HG02610 (cell line): Measurements from ENCODE around the gene CLIC6.

Experiments used
- ATAC-seq: cut with Tn5 transposase; IDR thresholded peaks from one replicate; pipeline ENCODE4 v1.9.1; 2021; ENCODE audit warnings: mild to moderate bottlenecking, moderate library complexity; ENCODE audit not compliant: unreplicated experiment

CLIC6 gene

GRCh38 chr21:34724131-34724856 is 55.5 kb downstream of the CLIC6 start:
- no peak for ATAC-seq

DNA sequence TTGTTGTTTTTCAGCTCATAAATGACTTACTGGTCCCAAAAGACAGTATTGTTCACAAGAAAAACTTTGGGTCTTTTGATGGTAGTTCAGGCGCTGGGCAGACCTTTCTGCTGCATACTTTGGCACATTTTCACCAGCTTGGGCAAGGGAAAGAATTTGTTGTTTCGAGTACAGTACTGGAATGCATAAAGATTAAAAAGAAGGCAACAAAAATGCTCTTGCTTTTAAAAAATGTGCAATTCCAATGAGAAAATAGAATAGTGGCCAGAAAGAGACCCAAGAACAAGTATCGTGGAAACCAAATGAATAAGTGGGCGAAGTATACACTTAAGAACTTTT is 56.0 kb downstream of the CLIC6 start:
- ATAC-seq: no peak

GRCh38 chr21:34726627-34727337 is 58.0 kb downstream of the CLIC6 start:
- ATAC-seq: no peak

DNA sequence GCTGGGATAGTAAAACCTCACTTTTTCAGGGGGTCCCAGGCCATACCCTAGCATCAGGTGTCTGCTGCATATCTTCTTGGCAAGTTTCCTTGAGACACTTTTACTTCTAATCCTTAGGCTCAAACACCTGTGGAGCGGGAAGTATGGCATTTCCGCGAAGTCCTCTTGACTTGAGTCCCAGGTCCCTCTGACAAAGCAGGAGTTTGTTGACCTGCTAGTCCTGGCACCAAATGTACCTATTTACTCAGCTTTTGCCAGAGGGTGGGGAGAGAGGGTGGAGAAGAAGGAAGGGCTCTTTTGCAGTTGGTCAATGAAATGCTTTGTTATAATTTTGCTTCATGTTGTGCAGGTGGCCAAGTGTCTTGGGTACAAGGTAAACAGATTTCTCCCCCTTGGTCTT is 59.7 kb downstream of the CLIC6 start:
- ATAC-seq: no peak

DNA sequence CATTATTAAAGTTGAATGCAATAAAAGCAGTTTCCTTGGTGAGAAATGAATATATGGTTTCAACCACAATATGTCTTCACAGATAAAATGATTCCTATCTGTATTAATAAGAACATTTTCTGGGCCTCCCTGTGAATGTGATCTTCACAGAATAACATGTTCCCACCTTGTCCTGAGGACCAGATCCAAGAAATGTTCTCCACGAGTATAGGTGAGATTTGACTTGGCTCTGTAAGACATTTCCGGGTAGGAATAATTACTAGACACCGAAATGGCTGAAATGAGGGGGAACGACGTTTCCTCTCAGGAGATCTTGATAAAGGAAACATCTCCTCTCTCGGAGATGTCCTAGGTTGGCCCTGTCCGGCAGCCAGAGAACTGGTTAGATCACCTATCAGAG is 61.4 kb downstream of the CLIC6 start:
- no peak for ATAC-seq

GRCh38 chr21:34730756-34731445 is 62.1 kb downstream of the CLIC6 start:
- ATAC-seq: no peak

- ATAC-seq: no peak
These were observed 63.6 kb downstream of the CLIC6 start for GRCh38 chr21:34732388-34732821.

- ATAC-seq: no peak
These were observed 65.1 kb downstream of the CLIC6 start for GRCh38 chr21:34733852-34734251.

DNA sequence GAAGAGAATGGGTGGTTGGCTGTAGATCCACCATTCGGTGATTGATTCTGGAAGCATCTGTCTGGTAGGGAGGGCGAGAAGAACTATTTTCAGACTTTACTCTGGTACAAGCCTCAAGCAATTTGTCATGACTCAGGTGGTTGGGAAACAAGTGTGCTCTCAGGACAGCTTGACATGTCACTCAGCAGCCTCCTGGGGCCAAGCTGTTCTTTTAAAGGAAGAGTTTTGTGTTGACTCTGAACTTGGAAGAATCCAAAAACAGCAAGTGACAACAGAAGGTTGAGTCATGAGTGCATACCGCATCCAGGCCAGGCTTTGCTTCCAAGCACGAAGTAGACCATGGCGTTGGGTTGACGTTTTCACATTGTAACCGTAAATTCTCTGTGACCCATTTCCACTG is 65.9 kb downstream of the CLIC6 start:
- ATAC-seq: no peak

DNA sequence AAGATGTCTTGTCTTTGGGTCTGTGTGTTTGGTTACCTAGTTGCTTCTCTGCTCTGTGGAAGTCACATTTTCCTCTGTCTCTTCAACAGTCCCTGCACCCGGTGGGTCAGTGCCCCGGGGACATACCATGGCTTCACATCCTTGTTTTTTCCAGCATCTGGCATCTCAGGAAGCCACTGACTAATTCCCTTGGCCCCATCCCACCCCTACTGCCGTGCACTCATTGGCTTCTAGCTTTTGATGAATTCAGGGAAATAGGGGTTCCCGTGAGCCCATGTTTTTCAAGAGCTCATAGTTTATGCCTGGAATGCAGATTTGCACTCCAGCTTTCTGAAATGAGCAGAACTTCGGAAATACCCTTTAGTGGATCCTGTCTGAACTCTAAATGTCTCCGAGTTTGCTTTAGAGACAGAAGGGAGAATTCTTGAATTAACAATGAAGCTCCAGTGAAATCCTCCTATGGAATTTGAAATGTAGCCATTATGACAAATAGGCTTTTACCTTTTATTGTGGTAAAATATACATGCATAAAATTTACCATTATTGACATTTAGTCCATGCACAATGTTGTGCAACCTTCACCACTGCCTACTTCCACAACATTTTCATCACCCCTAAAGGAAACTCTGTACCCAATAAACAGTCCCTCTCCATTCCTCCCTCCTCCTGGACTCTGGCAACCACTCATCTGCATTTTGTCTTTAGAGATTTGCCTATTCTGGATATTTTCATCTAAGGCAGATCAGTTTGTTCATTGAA is 67.5 kb downstream of the CLIC6 start:
- no peak for ATAC-seq

DNA sequence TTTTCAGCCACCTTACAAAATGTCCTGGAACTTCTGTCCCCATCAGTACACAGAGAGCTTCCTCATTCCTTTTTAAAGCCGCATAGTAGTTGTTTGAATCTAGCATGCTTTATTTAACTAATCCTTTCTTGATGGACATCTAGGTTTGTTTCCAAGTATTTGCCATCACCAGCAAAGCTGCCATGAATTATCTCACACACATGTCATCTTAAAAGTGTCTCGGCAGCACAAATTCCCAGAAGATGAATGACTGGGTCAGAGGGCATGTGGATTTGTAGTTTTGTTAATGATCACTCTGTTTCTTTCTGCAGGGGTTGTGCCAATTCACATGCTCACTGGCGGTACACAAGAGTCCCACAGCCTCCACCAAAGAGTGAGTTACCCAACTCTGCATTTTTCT is 68.3 kb downstream of the CLIC6 start:
- no peak for ATAC-seq

DNA sequence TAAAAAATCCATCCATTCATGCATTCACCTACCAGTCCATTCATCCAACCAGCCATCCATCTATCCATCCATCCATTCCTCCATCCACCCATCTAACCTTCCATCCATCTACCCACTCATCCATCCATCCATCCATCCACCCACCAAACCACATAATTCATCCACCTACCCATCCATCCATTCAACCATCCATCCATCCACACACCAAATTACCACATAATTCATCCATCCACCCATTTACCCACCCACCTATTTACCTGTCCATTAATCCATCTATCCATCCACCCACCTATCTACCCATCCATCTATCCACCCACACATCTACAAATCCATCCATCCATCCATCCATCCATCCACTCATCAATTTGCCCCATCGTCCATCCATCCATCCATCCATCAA is 71.4 kb downstream of the CLIC6 start:
- no peak for ATAC-seq

DNA sequence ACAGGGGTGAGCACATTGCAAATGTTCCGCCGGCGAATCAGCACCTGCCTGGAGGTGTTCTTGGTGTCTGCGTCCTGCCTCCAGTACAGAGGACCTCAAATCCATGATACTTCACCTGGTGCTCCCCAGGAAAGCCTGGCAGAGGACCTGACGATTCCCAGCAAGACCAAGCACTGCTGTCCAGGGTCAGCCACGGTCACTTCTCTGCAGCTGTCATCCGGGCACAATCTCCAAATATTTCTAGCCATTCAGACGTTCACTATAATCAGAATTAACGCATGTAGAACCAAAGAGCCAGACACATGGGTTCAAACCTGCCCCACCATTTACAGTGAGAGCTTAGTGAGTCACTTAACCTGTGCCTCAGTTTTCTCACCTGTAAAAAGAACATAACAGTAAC is 74.5 kb downstream of the CLIC6 start:
- no peak for ATAC-seq

GRCh38 chr21:34743831-34744230 is 75.0 kb downstream of the CLIC6 start:
- ATAC-seq: no peak

GRCh38 chr21:34744801-34745200 is 76.0 kb downstream of the CLIC6 start:
- ATAC-seq: no peak

DNA sequence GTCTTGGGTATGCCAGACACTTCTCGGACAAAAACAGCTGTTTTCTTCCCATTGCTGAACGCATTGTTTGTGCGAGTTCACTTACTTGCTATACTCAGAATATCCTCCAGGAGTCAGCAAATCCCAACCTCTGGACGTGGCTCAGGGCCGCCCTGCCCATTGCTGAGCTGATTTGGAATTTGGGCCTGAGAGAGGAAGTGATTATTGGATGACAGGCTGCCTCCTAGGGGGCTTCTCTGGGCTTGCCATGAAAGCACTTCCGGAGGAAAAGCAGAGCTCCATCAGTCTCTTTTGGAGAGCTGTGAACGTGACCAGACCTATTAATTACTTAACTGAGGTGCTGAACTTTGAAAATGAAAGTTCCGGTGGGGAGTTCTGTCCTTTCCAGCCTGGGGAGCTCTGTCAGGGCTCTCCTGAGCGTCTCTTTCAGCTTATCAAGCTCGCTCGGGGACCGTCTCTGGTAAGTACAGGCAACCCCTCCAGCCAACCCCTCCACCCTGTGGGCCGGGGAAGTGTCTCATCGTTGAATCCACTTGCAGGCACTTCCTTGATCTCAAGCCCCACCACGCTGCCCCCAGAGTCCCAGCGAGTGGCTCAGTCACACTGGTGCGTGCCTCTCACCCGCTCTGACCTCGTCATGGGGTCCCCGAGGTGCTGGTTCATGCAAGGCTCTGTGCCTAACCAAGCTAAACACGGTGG is 76.9 kb downstream of the CLIC6 start:
- peak; percentile 74 for ATAC-seq

DNA sequence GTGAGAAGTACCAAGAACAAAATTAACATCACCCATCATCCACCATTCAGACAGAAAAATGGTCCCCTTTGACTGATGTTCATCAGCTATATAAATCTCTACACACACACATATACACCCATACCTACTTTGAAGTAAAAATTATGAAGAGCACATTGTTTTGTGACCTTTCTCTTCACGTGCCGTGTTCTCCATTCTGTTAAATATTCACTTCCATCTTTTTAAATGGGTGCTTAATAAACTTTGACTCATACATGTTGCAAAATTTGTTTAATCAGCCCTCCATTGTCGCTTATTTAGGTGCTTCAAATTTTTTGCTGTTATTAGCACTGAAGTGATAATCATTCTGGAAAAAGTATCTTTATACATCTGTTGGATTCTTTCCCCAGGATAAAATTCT is 80.1 kb downstream of the CLIC6 start:
- ATAC-seq: no peak

DNA sequence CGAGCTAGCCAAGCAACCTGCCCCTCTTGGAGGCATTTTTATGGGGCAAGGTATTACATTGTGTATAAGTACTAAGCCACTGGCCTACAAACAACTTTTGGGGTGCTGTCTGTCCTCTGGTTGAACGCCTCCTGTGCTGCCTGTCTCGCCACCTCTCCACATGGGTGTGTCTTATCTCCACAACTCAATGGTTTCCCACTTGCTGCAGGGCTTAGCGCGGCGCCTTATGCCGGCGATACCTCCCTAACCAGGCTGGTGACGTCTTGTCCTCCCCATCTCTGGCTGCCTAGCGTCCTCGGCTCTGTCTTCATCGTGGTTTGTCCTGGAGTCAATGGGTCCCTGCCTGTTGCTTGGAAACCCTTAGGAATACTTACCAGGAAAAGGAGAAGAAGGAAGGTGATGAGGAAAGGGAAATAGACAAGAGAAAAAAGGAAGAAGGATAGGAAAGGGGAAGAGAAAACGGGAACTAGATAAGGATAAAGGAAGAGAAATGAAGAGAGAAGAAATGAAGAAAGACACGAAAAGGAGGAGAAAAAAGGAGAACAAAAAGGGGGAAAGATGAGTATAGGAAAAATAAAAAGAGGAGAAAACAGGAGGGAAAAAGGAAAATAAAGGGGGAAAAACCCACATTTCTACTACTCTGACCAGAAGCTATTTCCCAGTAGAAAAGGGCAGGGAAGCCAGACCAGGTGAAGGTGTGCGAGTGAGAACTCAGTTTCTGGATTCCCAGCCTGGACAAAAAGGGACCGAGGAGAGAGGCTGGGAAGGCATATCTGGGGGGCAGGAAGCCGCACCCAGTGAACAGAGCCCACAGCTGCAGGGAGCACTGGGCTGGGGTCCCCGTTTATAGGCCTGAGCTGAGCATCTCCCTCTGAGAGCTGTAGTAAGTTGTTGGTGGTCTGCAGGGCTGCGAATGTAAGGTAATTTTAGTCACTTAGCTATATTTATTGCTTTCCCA is 86.2 kb downstream of the CLIC6 start:
- ATAC-seq: no peak

- ATAC-seq: no peak
These were observed 93.0 kb downstream of the CLIC6 start for GRCh38 chr21:34761758-34762330.
